HG03139 (cell line): ENCODE data around the gene C2CD3.
A peak's percentile ranks its signal among the peaks of the same experiment; 100 is the strongest.
"Not testable (repeated sequence)": the region's sequence is repeated elsewhere in the genome, so short reads cannot be mapped to it uniquely, and the experiment has no call there.

Source experiments
- ATAC-seq: cut with Tn5 transposase; IDR thresholded peaks from one replicate; pipeline ENCODE4 v1.9.1; 2021; ENCODE audit not compliant: unreplicated experiment

The C2CD3 gene

DNA sequence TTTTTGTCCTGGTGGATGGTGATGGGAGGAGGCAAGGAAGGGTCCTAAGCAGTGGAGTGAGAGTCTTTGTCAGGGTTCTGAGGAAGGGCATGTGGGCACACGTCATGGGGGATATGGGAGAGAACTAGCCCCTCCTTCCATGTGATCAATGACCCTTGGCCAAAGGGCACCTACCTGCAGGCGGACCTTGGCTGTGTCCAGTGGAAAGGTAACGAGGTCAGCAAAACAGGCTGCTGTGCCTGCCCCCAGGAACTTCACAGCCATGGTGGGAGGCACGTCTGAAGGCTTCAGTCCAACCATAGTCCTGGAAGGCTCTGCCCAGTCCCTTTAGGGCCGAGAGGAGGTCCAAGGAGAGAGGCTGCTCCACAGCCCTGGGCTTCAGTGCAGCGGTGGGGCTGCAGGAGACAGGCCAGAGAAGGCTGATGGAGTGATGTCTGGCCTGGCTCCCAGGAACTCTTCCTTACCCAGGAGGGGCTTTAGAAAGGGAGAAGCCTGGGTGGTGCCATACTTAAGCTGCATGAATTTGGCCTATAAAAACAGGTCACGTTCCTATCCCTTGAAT is 164.0 kb downstream of the C2CD3 start:
- no peak for ATAC-seq

GRCh38 chr11:74005721-74006517 is 164.9 kb downstream of the C2CD3 start:
- ATAC-seq: no peak

GRCh38 chr11:74004759-74005615 is 165.8 kb downstream of the C2CD3 start:
- no peak for ATAC-seq

- ATAC-seq: no peak
Measured at GRCh38 chr11:74004046-74004695, 166.6 kb downstream of the C2CD3 start.

GRCh38 chr11:74002832-74003231 is 168.0 kb downstream of the C2CD3 start:
- no peak for ATAC-seq

GRCh38 chr11:74001822-74002286 is 168.9 kb downstream of the C2CD3 start:
- no peak for ATAC-seq

- no peak for ATAC-seq
Measured at GRCh38 chr11:74000307-74001133, 170.3 kb downstream of the C2CD3 start.

GRCh38 chr11:73999581-74000306 is 171.1 kb downstream of the C2CD3 start:
- ATAC-seq: no peak

DNA sequence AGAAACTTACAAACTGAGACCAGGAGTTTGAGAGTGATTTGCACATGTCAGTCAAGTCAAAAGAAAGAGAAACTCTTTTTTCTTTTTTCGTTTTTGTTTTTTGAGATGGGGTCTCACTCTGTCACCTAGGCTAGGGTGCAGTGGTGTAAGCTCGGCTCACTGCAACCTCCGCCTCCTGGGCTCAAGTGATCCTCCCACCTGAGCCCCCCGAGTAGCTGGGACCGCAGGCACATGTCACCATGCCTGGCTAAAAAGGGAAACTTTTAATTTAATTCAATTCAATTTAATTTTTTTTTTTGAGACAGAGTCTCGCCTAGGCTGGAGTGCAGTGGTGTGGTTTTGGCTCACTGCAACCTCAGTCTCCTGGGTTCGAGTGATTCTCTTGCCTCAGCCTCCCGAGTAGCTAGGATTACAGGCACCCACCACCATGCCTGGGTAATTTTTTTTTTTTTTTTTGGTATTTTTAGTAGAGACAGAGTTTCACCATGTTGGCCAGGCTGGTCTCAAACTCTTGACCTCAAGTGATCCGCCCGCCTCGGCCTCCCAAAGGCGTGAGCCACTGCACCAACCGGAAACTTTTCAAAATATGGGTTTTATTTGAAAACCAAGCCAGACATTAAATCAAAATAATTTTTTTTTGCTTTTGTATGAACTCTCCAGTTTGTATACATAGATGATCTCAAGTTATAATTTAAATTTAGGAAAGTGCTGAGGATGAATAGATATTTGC is 171.8 kb downstream of the C2CD3 start:
- no peak for ATAC-seq

- no peak for ATAC-seq
Measured at GRCh38 chr11:73997120-73997770, 173.6 kb downstream of the C2CD3 start.

DNA sequence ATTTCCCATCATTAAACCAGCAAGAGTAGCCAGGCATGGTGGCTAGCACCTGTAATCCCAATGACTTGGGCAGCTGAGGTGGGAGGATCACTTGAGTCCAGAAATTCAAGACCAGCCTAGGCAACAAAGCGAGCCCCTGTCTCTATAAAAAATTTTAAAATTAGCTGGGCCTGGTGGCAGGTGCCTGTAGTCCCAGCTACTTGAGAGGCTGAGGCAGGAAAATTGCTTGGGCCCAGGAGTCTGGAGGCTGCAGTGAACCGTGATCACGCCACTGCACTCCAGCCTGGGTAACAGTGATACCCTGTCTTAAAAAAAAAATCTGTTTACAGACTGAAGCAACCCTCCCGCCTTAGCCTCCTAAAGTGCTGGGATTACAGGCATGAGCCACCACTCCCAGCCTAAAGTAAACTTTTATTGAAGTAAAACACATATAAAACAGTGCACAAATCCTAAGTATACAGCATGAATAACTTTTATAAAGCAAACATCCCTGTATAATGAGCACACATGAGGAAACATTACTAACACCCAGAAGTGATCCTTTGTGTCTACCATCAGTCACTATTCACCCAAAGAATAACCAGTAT is 174.5 kb downstream of the C2CD3 start:
- ATAC-seq: no peak

DNA sequence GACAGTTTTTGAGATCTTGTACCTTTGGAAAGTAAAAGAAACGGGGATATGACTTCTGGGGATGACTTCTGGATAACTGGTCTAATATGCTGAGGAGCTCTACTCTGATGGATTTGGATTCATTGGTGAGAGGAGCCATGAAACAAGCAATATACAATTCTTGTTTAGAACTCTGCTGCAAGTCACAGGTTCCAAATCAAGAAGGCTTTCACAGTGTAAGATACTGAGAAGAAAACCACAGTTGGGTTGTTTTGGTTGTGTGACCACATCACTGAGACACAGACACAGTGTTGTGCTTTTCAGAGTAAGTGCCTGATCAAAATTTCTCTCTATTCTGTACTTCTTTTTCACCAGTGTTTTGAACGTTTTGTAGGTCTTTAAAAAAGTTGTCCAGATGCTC is 175.1 kb downstream of the C2CD3 start:
- no peak for ATAC-seq

- peak; percentile 49 for ATAC-seq
Measured at GRCh38 chr11:73995247-73995646, 175.6 kb downstream of the C2CD3 start.

DNA sequence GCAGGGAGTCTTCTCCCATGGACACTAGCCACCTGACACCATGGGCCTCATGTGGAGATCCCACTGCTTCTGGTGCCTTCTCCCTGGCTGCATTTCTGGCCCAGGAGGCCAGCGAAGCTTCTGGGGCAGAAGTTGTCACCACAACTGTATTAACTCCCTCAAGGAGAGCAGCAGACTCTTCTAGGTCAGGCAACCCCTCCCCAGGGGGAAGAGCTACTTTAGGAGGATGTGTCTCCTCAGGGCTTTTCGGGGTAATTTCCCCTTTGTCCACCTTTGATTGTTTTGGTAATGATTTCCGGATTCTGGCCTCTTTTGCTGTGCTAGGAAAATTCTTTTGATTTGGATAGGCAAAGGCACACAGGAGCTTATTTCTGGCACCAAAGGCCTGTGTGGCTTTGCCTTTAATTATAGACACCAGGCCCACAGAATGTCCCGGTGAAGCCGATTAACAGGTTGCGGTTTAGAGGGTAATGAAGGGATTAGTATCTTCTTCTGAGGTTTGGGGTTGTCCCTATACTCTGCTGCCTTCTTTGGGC is 179.3 kb downstream of the C2CD3 start:
- no peak for ATAC-seq

DNA sequence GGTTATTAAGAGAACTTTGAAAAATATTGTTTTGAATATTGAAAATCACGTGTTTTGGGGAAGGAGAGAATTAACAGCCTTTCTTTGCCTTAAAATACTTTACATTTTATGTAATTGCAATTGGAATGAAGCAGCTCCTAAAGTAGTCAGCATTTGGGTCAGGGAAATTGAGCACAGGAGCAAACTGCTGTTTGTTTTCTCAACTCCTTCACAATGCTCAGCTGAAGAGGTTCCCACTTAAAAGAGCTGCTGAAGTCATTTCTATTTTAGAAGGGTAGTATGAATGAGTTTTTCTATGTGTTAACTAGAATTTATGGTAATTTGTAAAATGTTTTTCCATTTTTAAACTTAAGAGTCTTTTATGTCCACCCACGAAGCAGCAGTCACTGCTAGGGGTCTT is 180.1 kb downstream of the C2CD3 start:
- ATAC-seq: no peak

DNA sequence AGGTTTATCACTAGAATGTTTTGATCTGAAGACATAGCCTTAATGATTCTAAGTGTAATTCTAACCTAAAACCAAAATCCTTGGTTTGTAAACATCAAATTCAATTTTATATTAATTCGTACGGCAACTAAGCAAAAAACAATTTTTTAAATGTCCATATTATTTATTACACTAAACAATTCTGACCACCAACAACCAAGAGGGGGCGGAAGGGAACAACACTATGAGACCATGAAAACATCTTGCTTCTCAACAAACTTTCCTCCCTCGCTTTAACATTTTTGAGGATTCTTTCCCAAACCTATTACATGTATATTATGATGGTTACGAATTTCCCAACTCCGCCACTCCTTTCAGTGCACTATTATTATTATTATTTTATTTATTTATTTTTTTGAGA is 181.6 kb downstream of the C2CD3 start:
- no peak for ATAC-seq

DNA sequence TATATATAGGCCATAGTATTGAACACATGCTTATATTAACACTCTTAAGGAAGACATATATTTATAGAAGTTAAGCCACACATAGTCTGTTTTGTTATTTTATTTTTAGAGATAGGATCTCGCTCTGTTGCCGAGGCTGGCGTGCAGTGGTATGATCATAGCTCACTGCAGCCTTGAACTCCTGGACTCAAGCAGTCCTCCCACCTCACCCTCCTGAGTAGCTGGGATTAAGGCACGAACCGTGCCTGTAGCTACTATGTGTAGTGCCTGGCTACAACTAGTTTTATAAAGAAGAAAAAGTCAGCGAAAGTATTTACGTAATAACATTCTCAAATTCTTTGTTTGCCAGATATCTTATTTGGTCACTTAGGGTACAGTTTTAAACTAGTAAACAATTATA is 182.6 kb downstream of the C2CD3 start:
- ATAC-seq: no peak

- not testable (repeated sequence) for ATAC-seq
Measured at GRCh38 chr11:73985661-73986060, 185.1 kb downstream of the C2CD3 start.
